Raji (cell line): ENCODE results near the gene ATOX1.

Experiments used
- POLR2A ChIP-seq: IDR thresholded peaks from 2 replicates; pipeline ENCODE4 v1.6.1; 2011; ENCODE audit warnings: low read depth, low read length, control low read depth; ENCODE audit not compliant: insufficient read depth

Gene ATOX1

DNA sequence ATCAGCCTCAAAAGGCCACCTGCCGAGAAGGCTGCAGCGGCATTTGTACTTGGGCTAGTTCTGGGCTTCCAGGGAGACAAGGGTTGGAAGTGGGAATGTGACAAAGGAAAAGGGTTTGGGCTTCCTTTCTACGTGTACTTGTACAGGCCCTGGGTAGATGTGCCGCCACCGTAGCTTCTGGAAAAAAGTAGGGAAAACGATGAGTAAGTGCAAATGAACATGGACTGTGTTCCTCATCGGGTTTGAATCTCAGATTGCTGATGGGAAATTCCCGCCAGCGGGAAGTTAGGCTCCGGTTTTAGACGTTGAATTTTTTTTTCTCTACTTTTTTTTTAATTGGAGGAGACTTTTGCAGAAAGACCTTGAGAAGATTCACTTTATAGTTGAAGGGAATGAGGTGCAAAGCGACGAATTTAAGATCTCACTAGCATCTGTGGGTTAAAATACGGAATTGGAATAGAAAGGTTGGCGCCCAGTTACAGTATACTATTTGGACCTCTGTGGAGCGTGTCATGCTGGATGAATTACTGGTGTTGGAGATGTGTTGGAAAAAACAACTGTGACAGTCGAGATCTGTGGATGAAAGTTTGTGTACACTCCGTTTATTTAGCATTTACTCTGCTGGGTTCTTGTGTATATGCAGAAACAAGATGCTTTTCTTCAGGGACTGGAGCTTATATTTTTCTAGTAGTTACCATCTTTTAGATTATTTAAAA lies 14.6 kb upstream of the ATOX1 start:
- TF ChIP-seq POLR2A: no peak

DNA sequence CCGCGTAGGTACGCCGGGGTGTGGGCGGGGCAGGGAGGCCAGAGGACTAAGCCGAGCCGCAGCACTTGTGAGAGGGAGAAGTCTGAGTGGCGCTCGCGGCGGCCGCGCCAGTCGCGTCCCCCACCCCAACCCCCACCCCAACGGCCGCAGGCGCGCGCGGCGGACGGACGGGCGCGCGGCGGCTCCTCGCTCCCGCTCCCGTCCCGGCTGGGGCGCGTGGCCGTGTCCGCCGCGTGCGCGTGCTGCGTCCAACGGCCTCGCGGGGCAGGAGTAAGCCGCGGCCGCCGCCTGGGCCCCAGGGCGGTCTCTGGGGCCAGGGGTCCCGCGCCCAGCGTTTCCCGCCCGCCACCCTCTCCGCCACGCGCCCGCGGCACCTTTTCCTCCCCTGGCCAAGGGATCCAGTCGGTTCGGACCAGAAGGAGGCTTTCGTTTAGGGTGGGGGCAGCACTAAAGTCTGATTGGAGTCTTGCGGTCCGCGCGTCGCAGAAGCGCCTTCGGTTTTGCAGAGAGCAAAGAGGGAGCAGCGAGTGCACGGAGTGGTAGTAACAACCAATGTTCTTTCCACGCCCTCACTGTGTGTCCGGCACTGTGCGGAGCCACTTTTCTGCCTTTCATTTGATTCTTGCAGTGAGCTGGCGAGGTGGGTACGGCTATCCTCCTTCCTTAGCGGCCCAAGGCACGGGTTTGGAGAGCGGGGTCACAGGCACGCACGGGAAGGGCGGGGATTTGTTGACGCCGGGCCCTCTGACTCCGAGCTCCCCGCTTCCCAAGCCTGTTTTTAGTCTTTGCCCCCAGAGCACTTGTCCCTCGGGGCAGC lies 13.8 kb upstream of the ATOX1 start:
- no peak for TF ChIP-seq POLR2A

DNA sequence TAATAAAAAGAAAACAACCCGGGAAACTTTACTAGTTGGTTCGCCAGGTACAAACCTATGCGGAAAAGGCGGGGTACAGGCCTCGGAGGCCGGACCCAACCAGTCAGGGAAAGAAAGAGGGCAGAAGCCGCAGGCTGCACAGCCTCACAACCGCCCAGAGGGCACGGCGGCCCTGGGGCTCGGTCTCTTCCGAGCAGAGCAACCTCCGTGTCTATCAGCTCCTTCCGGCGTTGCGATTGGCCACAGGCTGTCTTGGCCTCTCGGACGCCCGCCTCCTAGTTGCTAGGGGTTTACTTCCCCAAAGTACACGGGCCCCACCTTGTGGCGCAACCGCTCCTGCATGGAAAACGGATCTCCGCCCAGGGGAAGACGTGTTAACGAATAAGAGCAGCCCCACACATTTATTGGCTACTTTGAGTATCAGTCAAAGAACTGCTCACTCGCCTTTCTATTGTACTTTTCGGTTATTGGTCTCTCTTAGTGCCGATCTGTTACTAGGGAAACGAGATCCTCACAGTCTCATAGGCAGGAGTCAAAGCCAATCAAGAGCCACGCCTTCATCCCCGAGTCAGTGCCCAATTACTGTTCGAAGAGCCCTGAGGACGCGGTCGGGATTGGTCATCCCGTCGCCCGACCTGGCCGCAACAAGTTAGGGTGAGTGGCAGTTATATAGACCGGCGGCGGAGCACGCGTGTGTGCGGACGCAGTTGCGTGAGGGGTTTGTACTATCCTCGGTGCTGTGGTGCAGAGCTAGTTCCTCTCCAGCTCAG lies 13.0 kb upstream of the ATOX1 start, which contains the start of gene G3BP1:
G3BP1 (plus strand) TSS at position 696 of the 770 bp plus-strand sequence. CDS start 14,667 bp downstream, outside the sequence.
- TF ChIP-seq POLR2A: peak; percentile 98

DNA sequence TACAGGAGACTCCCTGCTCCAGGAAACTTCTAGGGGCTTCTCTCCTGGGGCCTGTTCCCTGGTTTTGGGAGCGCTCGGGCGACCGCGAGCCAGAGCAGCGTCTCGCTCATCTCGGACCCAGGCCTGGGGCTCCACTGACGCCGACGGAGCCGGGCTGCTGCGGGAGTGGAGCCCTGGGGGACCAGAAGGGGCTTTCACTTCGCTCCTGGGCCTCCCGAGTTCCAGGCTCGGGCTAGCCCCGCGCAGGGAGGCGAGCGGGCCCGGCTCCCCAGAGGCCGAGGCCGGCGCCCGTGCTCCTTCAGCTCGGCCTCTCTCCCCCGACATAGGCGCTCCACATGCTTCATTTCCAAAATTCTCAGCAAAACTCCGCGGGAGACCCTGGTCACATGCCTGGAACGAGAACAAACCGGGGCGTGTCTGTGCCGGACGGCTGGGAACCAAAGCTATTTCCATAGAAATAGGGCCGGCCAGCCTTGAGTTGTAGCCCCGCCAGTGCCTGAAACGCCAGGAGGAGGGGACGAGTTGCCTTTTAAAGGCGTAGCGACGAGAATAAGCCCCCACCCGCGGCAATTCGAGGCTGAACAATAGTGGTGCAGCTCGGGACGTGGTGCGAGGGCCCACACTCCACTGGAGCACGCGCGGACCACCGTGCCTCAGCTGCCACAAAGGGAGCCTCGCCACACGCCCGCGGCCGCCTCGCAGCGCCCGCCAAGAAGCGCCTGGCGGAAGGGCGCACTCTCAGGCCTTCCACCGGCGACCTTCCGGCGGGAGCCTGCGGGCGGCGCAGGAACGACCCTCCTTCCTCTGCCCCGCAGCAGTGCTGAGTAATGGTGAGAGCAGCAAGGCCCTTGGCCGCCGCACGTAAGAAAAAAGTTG lies 12.2 kb upstream of the ATOX1 start:
- TF ChIP-seq POLR2A: peak; percentile 83

DNA sequence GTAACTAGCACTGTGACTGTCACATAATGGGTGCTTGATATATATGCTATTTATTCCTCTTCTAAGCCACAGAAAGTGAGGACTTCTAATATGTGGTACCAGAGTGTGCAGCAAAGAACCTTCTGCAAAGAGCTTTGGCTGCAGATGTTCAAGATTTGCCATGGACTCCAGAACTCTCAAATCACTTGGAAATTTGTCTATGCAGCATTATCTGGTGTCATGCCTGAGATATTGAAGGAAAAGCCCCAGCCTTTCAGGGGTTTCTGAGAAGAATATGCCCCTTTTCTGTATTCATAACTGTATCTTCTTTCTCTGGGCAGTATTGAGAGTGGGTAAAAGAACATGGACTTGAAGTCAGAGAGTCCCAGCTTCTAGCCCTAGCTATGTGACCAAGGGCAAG lies 8.5 kb upstream of the ATOX1 start:
- TF ChIP-seq POLR2A: no peak

DNA sequence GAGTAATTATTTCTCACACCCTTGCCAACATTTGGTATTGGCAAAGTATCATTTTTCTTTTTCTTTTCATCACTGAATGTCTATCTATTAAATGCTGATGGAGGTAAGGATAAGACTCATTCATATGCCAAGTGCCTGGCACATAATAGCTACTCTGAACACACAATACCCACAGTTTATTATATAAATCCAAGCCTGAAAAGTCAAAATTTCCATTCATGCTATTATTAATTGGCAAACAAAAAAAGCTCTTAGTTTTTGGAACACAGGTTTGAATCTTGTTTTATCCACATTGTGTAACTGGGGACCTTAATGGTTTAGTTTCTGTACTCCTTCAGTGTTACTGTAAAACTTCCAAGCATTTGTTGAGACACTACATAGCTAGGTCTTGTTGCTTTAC lies 6.4 kb upstream of the ATOX1 start:
- TF ChIP-seq POLR2A: no peak

DNA sequence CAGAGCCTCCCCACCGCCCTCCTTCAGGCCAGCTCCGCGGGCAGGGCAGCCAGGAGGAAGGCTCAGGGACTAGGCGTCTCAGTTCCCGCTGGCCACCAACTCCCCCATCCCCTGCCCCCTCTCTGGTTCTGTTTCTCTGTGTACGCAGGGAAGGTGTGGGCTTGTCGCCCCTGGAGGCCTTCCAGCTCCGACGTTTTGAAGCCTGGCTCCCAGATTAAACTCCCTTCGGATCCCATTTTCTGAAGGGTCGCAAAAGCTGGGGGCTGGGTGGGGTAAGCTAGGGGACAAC lies 346 bp downstream of the ATOX1 start:
- TF ChIP-seq POLR2A: no peak

DNA sequence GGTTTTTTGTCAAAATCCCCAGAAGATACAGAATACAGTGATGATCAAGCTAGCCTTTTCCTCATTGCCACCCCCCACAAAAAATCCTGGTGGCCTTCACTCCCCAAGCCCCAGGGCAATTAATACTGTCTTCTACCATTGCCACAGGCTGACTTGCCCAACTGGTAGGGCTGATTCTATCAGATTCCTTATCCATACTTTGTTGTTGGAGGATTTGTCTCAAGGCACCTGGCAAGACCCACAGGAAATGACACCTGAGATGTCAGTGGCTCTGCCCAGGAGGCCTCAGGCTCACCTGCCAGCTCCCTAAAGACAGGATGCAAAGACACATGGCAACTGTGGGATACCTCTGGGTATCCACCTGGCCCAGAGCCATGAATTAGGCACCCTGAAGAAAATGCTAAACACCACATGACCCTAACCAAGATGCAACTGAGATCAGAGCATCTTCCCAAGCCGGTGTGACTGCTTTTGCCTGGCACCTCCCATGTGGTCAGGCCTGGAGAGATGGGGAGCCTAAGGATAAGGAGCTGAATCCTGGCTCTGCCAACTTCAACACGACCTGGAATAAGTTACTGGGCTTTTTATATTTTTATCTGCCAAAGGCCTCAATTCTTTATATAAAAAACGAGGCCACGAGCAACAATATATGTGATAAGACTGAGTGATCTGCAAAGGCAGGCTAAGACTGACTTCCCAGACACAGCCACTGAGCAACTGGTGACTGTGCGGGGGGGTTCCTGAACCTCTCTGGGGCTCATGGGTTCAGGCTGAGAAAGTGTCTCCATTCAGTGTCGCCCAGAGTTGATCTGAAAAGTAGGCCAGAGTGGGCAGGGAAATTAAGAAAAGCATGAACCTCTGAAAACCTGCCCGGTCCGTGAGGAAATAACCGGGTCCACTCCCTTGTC lies 944 bp downstream of the ATOX1 start:
- no peak for TF ChIP-seq POLR2A

DNA sequence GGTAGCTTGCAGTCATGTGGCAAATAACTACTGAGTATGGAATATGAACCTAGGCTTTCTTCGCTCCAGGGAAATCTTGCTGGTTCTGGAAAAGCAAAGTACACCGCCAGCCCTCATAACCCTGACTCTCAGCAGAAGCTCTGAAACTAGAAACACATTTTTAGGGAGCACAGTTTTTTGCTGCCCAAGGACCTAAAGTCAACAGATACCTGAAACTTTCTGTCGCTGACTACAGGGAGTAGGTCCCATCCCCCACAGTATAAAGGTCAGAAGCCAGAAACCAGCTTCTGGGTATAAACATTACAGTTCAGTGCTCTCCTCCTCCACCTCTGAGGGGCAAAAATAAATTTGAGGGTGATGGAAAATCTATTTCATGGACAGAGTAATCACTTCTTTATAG lies 3.0 kb downstream of the ATOX1 start:
- TF ChIP-seq POLR2A: no peak

DNA sequence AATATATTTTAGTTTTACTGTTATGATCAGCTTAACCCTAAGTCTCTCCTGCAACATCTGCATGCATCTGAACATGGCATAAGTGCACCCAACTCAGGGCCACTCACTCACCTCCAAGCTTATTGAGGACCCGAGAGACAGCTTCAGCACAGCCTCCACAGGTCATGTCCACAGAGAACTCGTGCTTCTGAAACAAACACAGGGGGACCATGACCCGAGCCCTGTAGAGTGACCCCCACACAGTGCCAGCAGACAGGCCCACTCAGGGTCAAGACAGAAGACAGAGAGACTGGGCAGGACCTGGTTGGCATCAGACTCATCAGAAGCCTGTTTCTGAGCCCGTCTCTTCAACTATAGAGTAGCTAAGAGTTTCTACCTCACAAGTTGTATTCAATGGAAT lies 6.8 kb downstream of the ATOX1 start:
- TF ChIP-seq POLR2A: no peak

DNA sequence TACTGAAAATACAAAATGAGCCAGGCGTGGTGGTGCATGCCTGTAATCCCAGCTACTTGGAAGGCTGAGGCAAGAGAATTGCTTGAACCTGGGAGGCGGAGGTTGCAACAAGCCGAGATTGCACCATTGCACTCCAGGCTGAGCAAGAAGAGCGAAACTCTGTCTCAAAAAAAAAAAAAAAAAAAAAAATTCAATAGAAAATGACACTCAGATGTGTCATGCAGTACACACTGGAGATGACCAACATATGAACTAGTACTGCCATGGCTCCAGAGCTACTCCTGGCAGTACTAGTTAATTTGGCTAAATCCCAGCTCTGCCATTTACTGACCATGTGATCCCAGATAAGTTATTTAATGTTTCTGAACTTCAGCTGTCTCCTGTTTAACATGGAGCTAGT lies 7.3 kb downstream of the ATOX1 start:
- TF ChIP-seq POLR2A: no peak

DNA sequence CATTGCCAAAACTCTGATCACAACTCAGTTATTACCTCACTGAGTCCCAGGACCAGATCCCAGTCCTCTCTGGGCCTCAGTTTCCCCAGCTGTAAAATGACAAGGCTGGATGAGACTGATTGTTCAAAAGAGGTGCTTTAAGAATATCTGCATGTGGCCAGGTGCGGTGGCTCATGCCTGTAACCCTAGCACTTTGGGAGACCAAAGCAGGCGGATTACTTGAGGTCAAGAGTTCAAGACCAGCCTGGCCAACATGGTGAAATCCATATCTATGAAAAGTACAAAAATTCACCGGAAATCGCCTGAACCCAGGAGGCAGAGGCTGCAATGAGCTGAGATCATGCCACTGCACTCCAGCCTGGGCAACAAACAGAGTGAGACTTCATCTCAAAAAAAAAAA lies 8.3 kb downstream of the ATOX1 start:
- TF ChIP-seq POLR2A: no peak

DNA sequence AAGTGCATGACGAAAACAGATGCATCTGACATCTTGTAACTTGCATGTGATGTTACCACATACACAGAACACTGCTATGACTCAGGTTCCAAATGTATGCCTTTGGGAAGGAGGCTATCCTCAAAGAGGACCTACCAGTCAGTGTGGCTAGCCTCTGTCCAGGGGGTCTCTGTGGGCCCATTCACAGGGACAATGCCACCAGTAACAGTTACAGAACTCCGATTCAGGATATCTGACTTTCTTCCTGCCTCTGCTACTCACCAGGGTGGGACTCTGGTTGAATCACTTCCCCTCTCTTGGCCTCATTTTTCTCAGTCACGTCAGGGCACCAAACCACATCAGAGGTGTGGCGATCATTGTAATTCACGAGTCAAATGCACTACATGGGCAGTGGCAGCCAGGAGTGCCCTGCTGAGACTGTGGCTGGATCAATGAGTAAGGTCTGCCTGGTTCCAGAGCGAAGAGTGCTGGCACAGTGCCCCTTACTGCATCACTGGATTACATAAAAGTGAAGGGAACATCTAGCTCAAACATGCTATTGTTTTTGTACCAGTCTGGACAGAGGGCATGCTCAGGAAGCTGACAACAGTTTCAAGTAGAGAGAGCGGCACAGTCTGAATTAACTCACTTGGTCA lies 13.2 kb downstream of the ATOX1 start:
- no peak for TF ChIP-seq POLR2A
